DMS 273 (cell line): Measurements from ENCODE around the gene ADPRM.
"Not testable (repeated sequence)": the region's sequence is repeated elsewhere in the genome, so short reads cannot be mapped to it uniquely, and the experiment has no call there.

ENCODE experiments used
- DNase-seq: peaks from one replicate; lab custom pipeline; 2025; ENCODE audit not compliant: unreplicated experiment; lab: John Stamatoyannopoulos, UW

The ADPRM gene

DNA sequence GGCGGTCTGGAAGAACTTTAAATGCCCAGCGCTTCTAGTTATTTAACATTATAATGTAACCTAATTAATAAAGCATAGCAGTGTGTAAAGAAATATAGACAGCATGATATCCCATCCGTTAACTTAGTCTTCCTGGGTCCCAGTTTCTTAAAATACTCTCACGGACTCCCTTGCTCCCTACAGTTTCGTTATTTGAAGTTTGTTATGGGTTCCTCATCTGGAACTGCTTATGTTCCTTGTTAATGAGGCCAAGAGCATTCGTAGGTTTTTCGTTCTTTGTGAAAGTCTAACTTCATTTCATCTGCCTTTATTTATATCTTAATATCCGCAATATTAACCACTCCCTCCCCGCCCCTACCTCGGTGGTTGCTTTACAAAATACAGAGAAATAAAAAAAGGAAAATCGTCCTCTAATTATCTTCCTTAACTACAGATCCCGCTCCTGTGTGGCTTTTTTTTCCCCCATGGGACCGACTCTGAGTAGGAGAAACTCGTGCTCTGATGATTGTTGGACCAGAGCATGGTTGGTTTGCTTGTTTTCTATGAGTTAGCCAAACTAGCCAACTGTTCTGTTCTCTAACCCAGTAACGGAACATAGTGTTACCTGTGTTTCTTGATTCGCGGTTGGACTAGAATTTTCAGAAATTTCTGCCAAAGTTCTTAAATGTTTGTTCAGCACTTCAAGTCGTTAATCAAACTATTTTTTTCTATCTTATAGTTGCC is 863 bp downstream of the ADPRM start:
- peak; percentile 37 for DNase-seq

DNA sequence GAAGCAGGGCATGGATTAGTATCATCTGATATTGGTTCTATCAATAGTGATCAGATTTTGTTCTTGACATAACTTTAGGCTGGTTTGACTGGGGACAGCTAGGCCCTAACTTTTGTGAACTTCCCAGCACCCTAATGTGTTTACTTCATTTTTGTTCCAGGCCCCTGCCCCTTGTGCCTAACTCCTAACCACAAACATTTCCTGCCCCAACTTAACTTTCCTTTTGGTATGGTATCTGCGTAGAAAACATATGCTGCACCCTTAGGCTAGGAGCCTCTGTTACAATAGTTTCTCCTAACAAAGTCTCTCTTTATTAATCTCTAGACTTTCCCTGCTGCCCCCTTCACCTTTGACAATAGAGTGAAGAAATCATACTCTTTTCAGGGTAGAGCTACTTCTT is 2.5 kb downstream of the ADPRM start:
- DNase-seq, result no peak

GRCh38 chr17:10702574-10702973 is 5.2 kb downstream of the ADPRM start:
- no peak for DNase-seq

DNA sequence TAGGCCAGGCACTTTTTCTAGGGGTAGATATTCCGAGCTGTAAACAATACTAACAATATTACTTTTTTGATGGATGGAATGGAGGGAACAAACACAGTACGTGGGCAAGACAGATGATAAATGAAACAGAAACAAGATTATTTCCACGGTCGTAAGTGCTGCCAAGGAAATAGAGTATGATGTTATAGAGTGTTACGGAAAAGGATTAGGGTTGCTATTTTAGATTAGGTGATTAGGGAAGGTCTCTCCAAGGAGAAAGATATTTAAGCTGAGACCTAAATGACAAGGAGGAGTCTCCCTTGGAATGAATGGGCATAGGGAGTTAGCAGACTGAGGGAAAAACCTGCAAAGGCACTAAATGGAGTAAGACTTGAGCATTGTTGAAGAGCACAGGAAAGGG is 8.3 kb downstream of the ADPRM start:
- DNase-seq, result no peak

GRCh38 chr17:10713318-10713717 is 15.9 kb downstream of the ADPRM start:
- no peak for DNase-seq

- DNase-seq, result no peak
Measured at GRCh38 chr17:10716218-10716617, 18.8 kb downstream of the ADPRM start.

- DNase-seq, result no peak
Measured at GRCh38 chr17:10718547-10718946, 21.2 kb downstream of the ADPRM start.

GRCh38 chr17:10724546-10725195 is 27.3 kb downstream of the ADPRM start:
- DNase-seq, result no peak

- DNase-seq, result no peak
Measured at GRCh38 chr17:10725262-10725661, 27.9 kb downstream of the ADPRM start.

DNA sequence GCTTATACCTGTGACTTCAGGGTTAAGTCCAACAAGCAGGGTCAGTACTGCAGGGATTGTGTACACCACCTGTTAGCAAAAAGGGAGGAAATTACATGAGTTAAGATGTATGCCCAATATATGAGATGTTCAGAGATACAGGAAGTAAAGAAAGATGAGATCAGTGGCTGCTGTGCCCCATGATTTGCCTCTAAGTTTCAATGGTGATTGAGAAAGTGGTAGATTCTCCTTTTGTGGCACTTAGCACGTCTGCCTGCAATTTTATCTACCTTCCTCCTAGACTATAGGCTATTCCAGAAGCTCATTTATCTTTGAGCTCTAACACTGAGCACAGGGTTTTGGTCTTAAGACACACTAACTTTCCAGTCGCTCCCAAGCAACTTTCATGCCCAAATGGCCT is 28.8 kb downstream of the ADPRM start:
- no peak for DNase-seq

- DNase-seq, result no peak
Measured at GRCh38 chr17:10727192-10727591, 29.8 kb downstream of the ADPRM start.

DNA sequence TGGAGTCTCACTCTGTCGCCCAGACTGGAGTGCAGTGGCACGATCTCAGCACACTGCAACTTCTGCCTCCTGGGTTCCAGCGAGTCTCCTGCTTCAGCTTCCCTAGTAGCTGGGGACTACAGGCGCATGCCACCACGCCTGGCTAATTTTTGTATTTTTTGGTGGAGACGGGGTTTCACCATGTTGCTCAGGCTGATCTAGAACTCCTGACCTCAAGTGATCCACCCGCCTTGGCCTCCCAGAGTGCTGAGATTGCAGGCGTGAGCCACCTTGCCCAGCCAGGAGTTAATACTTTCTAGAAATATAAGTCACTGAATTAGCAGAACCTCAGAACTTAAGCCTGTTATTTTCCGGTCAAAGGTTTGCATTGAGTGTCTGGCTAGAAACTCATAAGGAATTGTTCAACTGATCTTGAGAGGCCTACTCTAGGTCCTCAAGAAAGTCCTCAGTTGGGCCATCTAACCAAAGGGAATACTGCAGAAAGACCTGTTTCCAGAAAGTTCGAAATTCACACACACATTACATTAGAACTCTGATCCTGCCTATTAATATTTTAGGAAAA is 31.0 kb downstream of the ADPRM start:
- DNase-seq, result no peak

GRCh38 chr17:10729334-10730193 is 32.2 kb downstream of the ADPRM start, which contains the start of gene TMEM220:
Gene TMEM220 (minus strand): TSS chr17:10730023. CDS start chr17:10729851, 172 bp downstream.
- peak; percentile 68 for DNase-seq

DNA sequence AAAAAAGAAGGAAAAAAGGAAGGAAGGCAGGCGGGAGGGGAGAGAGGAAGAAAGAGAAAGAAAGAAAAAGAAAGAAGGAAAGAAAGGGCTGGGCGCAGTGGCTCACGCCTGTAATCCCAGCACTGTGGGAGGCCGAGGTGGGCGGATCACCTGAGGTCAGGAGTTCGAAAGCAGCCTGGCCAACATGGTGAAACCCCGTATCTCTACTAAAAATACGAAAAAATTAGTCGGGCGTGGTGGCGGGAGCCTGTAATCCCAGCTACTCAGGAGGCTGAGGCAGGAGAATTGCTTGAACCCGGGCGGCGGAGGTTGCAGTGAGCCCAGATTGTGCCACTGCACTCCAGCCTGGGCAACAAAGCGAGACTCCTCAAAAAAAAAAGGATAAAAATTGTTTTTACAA is 32.9 kb downstream of the ADPRM start:
- DNase-seq, result not testable (repeated sequence)

- DNase-seq, result no peak
Measured at GRCh38 chr17:10731408-10731879, 34.0 kb downstream of the ADPRM start.

- not testable (repeated sequence) for DNase-seq
Measured at GRCh38 chr17:10732121-10732520, 34.7 kb downstream of the ADPRM start.

- no peak for DNase-seq
Measured at GRCh38 chr17:10733666-10734065, 36.3 kb downstream of the ADPRM start.

DNA sequence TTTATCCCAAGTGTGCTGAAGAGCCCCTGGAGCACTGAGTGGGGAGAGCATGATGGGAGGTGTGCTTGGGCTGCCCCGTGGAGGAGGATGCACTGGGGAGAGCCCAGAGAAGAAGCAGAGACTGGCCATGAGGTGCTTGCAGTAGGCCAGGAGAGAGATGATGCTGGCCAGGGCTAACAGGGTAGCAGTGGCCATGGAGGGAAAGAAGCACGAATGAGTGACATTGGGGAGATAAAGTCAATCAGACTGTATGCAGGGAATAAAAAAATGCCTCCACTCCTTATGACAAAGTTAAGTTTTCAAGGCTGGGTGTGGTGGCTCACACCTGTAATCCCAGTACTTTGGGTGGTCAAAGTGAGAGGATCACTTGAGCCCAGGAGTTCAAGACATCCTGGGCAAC is 37.9 kb downstream of the ADPRM start:
- no peak for DNase-seq

- DNase-seq, result no peak
Measured at GRCh38 chr17:10735821-10736220, 38.4 kb downstream of the ADPRM start.

DNA sequence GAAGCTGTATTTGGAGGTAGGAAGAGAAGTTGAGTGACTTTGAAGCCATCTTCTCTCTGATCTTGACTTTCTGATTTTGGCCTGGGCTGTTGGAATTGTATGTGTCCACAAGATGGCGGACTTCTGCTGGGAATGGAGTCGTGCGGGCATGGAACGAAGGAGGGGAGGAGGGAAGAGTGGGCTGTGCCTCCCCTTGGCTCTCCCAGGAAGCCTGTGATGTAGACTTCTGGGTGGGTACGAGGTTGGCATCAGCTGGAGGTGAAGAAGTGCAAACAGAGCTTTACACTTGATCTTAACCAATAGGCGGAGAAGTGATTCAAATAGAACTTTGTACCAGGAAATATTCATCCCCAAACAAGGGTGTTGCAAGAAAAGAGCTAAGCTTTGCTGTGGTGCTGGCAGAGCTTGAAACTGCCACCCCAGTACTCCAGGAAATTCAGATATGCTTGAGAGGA is 39.8 kb downstream of the ADPRM start:
- DNase-seq, result peak; percentile 72

DNA sequence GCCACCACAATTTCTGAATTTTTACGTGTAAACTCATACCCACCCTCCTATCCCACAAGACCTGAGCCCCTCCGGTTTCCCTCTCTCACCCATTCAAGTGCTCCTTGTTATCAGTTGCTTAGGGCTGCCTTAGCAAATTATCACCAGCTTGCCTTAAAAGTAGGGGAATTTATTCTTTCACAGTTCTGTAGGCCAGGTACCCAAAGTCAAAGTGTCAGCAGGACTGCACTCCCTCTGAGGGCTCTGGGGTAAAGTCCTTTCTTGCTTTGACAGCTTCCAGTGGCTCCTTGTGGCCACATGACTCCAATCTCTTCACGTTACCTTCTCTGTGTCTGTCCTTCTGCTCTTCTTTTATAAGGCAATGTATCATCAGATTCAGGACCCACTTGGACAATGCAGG is 40.3 kb downstream of the ADPRM start:
- DNase-seq, result no peak
